Osteocyte (in vitro differentiated cells): ENCODE results near the gene ABHD15. TPM values are rescaled to one million over a fixed set of nuclear protein-coding genes. Genes with fewer than 3 reads are reported as not detected.

Experiments used
- DNase-seq: peaks from one replicate; pipeline ENCODE4 v3.0.0; 2021; ENCODE audit warnings: mixed read lengths; ENCODE audit not compliant: unreplicated experiment; ENCODE audit errors: extremely low spot score
- H3K27ac Mint-ChIP-seq: one replicate; pipeline ENCODE4 v1.8.0; 2021; ENCODE audit warnings: mild to moderate bottlenecking, mixed read lengths; ENCODE audit not compliant: unreplicated experiment
- H3K27me3 Mint-ChIP-seq: one replicate; pipeline ENCODE4 v1.8.0; 2021; ENCODE audit warnings: mixed read lengths; ENCODE audit not compliant: unreplicated experiment
- H3K36me3 Mint-ChIP-seq: one replicate; pipeline ENCODE4 v1.8.0; 2021; ENCODE audit warnings: mixed read lengths; ENCODE audit not compliant: unreplicated experiment
- H3K4me1 Mint-ChIP-seq: one replicate; pipeline ENCODE4 v1.8.0; 2021; ENCODE audit warnings: mixed read lengths; ENCODE audit not compliant: unreplicated experiment
- H3K4me3 Mint-ChIP-seq: one replicate; pipeline ENCODE4 v1.8.0; 2021; ENCODE audit warnings: mild to moderate bottlenecking, moderate library complexity, mixed read lengths; ENCODE audit not compliant: unreplicated experiment
- H3K9me3 Mint-ChIP-seq: one replicate; pipeline ENCODE4 v1.8.0; 2021; ENCODE audit warnings: mixed read lengths; ENCODE audit not compliant: unreplicated experiment
- total RNA-seq: library from RNA; stranded (reverse); gene quantifications from 2 replicates; pipeline ENCODE4 v1.2.1, GENCODE V29; 2021
- TF ChIP-seq, protein P1 (sequence below): fragments of 200-600 bp; sonication (generic); IDR thresholded peaks from 2 replicates; pipeline ENCODE4 v1.5.0; 2021; ENCODE audit warnings: antibody characterized with exemption, mild to moderate bottlenecking, moderate library complexity

The ABHD15 gene
- total RNA-seq, 1 donor from 2014 or later, result 12.8 TPM

- peaks cover 3% of the 10 kb centered on the region for H3K36me3 Mint-ChIP-seq
- H3K27me3 Mint-ChIP-seq, result no peaks in the 10 kb centered on the region
- H3K27ac Mint-ChIP-seq, result peak overlapping the region; percentile 94
- peak overlapping the region; percentile 90 for H3K4me3 Mint-ChIP-seq
- DNase-seq, result no peak
- TF ChIP-seq, protein P1, sequence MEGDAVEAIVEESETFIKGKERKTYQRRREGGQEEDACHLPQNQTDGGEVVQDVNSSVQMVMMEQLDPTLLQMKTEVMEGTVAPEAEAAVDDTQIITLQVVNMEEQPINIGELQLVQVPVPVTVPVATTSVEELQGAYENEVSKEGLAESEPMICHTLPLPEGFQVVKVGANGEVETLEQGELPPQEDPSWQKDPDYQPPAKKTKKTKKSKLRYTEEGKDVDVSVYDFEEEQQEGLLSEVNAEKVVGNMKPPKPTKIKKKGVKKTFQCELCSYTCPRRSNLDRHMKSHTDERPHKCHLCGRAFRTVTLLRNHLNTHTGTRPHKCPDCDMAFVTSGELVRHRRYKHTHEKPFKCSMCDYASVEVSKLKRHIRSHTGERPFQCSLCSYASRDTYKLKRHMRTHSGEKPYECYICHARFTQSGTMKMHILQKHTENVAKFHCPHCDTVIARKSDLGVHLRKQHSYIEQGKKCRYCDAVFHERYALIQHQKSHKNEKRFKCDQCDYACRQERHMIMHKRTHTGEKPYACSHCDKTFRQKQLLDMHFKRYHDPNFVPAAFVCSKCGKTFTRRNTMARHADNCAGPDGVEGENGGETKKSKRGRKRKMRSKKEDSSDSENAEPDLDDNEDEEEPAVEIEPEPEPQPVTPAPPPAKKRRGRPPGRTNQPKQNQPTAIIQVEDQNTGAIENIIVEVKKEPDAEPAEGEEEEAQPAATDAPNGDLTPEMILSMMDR, result no peak
- H3K4me1 Mint-ChIP-seq, result peaks cover 19% of the 10 kb centered on the region
- no peaks in the 10 kb centered on the region for H3K9me3 Mint-ChIP-seq
Measured at GRCh38 chr17:29567304-29567553, 392 bp upstream of the ABHD15 start.

DNA sequence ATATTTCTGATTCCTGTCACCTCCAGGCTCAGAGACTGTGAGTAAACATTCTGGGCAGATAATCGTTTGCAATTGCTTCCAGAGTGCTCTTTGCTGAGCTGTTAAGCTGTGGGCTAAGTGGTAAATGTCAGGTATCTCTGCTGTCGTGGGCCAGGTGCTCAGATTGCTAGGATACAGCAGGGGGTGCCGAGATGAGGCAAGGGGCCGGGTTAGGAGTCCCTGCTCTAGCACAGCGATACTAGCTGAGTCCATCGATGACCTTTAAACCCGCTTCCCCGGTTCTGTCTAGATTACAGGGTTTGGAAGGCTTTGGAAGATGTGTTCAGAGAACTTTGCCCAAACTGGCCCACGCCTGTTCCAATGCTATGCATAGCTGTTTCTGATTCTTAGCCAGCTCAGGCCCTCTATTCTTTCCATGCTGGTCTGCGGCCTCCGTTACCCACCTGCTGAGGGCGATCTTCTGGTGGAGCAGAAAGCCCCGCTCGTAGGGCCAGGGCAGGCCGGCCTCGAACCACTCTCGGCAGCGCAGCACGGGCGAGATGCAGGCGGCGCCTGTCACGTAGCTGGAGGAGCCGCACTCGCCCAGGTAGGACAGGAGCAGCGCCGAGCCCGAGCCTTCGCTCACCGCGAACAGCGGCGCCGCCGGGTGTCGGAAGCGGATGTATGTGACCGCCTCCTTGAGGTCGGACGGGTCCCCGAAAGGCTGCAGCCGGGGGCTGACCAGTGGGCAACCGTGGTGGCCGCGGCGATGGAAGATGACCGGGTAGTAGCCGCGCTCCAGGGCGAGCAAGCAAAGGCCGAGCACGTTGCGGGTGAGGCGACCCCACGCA is 979 bp downstream of the ABHD15 start:
- DNase-seq, result peak; percentile 84
- Mint-ChIP-seq H3K4me1 (peaks cover 19% of the 10 kb centered on the region), H3K27ac (no peak overlapping the region), H3K27me3 (no peaks in the 10 kb centered on the region), H3K9me3 (no peaks in the 10 kb centered on the region), H3K4me3 (peak overlapping the region; percentile 74), H3K36me3 (peaks cover 3% of the 10 kb centered on the region)
- TF ChIP-seq, protein P1, result peak; percentile 33

DNA sequence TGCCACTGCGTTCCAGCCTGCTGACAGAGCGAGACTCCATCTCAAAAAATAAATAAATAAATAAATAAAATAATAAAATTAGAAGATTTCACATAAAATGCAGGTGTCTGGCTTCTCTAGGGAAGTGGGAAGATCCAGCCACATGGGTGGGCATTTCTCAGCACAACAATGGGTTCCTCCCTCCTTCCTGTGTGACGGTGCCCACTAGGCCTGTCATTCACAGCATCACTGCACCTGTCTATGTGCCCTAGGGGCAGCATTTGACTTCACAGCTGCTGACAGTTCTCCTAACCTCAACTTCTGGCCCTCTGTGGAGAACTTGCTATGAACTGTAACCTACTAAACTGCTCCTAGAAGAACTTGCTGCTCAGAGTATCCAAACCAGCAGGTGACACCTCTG is 3.0 kb downstream of the ABHD15 start:
- H3K27me3 Mint-ChIP-seq, result no peaks in the 10 kb centered on the region
- H3K4me1 Mint-ChIP-seq, result peaks cover 7% of the 10 kb centered on the region
- peaks cover 3% of the 10 kb centered on the region for H3K36me3 Mint-ChIP-seq
- no peaks in the 10 kb centered on the region for H3K9me3 Mint-ChIP-seq
- H3K27ac Mint-ChIP-seq, result no peak overlapping the region
- H3K4me3 Mint-ChIP-seq, result no peak overlapping the region
- TF ChIP-seq, protein P1, result no peak
- no peak for DNase-seq

DNA sequence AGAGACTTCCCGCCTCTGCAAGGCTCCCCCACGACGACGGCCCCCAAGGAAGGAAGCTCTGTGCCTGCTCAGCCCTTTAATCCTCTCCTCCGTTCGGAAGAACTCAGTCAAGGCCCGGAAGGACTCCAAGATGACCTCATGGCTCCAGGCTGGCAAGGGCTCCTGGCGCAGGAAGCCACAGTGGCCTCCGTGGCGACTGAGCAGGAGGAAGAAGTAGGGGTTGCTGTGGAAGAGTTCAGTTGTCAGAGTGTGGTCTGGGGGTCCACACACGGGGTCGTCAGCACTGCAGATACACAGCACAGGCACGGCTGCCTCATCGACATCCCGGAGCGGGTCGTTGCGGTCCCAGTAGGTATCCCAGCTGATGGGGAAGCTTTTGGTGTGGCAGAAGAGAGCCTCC is 4.2 kb downstream of the ABHD15 start:
- H3K27ac Mint-ChIP-seq, result no peak overlapping the region
- no peaks in the 10 kb centered on the region for H3K27me3 Mint-ChIP-seq
- H3K4me1 Mint-ChIP-seq, result peaks cover 7% of the 10 kb centered on the region

More for the DNA sequence above, 4.2 kb downstream of the ABHD15 start:
- TF ChIP-seq, protein P1, result no peak
- peak; percentile 72 for DNase-seq
- H3K9me3 Mint-ChIP-seq, result no peaks in the 10 kb centered on the region
- H3K4me3 Mint-ChIP-seq, result no peak overlapping the region
- peaks cover 3% of the 10 kb centered on the region for H3K36me3 Mint-ChIP-seq
